Right cardiac atrium (tissue), 5 donors: ENCODE measurements around the gene AOPEP. TPM values are rescaled to one million over a fixed set of nuclear protein-coding genes. Genes with fewer than 3 reads are reported as not detected.
A peak's percentile ranks its signal among the peaks of the same experiment; 100 is the strongest.

Source experiments
- ATAC-seq, 2 donors: fragments of 200-7000 bp; cut with Tn5 transposase; one replicate each; pipeline versions ENCODE4 v1.8.0 to v1.9.1; 2020; ENCODE audit warnings: moderate library complexity in 2 of 2, mild to moderate bottlenecking in 1 of 2
- DNase-seq, 3 donors: peaks; one replicate each; pipeline ENCODE4 v3.0.0-alpha.2; 2020
- H3K27ac ChIP-seq: one replicate; pipeline ENCODE4 v1.5.1; 2013; ENCODE audit warnings: mild to moderate bottlenecking, low read length, control low read depth, moderate library complexity
- H3K27me3 ChIP-seq: one replicate; pipeline ENCODE4 v1.6.1; 2013; ENCODE audit not compliant: control insufficient read depth, insufficient read depth
- H3K4me1 ChIP-seq: one replicate; pipeline ENCODE4 v1.6.1; 2013; ENCODE audit warnings: low read length; ENCODE audit not compliant: control insufficient read depth, insufficient read depth
- H3K4me3 ChIP-seq: one replicate; pipeline ENCODE4 v1.5.1; 2013; ENCODE audit warnings: low read length, control low read depth
- H3K9me3 ChIP-seq: one replicate; pipeline ENCODE4 v1.6.1; 2013; ENCODE audit warnings: low read length; ENCODE audit not compliant: control insufficient read depth
- WGBS: extraction: QIAGEN DNeasy Blood & Tissue Kit; methylation state at CpG from one replicate; pipeline ENCODE4 v1.1.7; 2013; 5-methylcytosine and 5-hydroxymethylcytosine counted together
- intact Hi-C, 4 donors: fragments of 100-400 bp; cut with DNase I; formaldehyde crosslinking; loops; one replicate each; pipeline versions ENCODE4 v1.11.0 to v1.14.0; 2022 to 2023
- polyA plus RNA-seq: library from polyadenylated mRNA; stranded (reverse); fragments of 200-250 nt; gene quantifications from one replicate; pipeline ENCODE4 v1.2.3, GENCODE V29; 2013
- total RNA-seq, 4 donors: library from RNA; stranded (reverse); fragmentation: NEBNext Ultra II Directional; extraction: Animal tissue kit (Norgen Biotek cat#: 25700); gene quantifications; one replicate each; pipeline ENCODE4 v1.2.1, GENCODE V29; 2021
- donor health status: healthy with polysubstance abuse.
- donor health status: DM: no; HTN: yes; CAD: no.
- donor health status: DM: no; HTN: no; CAD: no.
- donor health status: DM: no; HTN: yes; CAD: no; lungs with severe emphysema.
- donor health status: DM: yes; HTN: yes; CAD: no.

AOPEP gene
- total and polyA plus RNA-seq, 5 donors = 124 to 170 (median 154) TPM

DNA sequence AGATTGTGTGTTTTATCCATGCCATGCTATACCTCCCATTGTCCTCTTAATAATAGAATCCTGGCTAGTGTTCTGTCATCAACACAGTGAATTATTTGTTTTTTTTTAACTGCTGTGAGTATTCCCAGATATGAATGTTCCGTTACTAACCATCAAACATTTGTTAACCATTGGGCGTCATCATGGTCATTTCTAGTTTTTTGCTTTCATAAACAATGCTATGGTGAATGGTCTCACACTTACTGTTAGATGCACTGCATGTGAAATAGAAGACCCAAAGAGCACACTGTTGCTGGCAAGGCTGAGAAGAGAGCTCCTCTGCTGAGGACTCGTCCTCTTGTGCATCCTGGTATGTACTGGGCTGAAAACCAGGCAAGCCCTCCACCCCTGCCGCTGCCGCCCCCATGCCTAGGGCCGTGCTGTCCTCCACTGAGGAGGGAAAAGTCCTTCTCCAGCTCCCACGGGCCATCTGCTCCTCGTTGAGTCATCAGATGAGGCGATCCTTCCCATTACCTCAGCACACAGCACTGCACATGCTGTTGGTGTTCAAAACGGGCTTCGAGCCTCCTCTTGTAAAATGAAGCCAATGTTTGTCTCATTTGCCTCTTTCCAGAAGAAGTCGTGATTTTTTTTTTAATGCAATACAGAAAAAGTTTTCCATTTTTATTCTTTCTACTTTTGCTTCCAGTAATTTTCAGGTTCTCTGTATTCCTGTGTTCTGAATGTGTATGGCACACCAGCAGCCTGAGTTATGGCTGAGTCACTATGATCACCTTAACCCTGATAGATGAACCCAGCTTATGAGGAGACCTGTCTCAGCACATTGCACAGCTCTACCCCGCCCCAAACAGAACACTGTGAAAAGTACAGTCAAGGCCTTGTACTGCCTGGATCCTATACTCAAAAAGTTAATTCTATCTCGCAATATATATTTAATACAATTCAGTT lies 219.0 kb downstream of the AOPEP start:
- Histone ChIP-seq H3K4me1 (peaks cover 9% of the 10 kb centered on the region), H3K9me3 (no peaks in the 10 kb centered on the region), H3K27me3 (no peaks in the 10 kb centered on the region), H3K27ac (no peak overlapping the region), H3K4me3 (no peak overlapping the region)
- ATAC-seq (peak; percentile 81 to 82), DNase-seq (peak; percentile 65 to 71 (median 66))
- 63% methylated on average over 14 of the region's 14 CpGs for WGBS
- intact Hi-C loops = no loop called here

DNA sequence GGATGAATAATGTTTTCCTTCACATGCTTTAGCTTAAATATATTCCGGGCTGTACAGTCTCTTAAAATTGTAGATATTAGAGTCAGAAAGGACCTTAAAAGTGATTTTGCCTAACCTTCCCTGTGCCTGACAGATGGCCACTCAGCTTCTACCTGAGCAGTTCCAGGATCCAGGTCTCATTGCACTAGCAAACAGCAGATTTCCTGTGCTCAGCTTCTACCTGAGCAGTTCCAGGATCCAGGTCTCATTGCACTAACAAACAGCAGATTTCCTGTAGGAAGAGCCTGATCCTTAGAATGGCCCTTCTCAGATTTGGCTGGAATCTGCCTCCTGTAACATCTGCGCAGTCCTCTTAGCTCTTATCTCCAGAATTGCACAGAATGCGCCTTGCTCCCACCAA lies 219.8 kb downstream of the AOPEP start:
- Histone ChIP-seq H3K4me1 (peaks cover 8% of the 10 kb centered on the region), H3K9me3 (no peaks in the 10 kb centered on the region), H3K4me3 (no peak overlapping the region), H3K27ac (no peak overlapping the region), H3K27me3 (no peaks in the 10 kb centered on the region)
- intact Hi-C loops = no loop called here
- WGBS = 87% methylated on average over 3 of the region's 3 CpGs
- DNase-seq (no peak), ATAC-seq (no peak)

DNA sequence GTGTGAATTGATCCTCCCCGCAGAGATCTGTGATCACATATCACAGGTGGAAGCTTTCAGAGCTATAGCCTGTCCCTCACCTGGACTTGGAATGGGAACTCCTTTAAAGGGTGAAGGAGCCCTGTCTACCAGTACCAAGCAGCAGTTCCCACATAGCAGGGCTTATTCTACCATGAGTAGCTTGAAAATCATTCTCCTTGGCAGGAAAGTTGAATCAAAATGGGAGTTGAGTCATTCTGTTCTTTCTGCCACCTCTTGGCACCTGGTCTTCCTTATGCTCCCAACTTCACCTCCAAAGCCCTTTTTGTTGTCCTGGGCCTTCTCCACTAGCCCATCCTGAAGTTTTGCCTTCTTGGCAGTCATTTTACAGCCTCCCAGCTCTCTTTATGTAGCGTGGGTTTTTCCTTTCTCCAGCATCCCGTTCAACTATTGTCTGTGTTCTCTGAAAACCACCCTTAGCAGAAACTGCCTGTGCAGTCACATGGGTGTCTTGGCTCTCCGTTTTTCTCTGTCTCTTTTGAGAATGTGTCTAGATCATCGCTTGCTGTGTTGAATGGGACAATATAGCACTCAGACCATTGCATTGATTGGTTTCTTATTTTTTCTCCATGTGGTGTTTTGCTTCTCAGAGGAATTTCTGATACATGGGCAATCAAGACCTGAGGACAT lies 222.2 kb downstream of the AOPEP start:
- ATAC-seq (no peak), DNase-seq (no peak)
- Histone ChIP-seq H3K27ac (no peak overlapping the region), H3K4me1 (peaks cover 16% of the 10 kb centered on the region), H3K27me3 (no peaks in the 10 kb centered on the region), H3K4me3 (no peak overlapping the region), H3K9me3 (no peaks in the 10 kb centered on the region)
- intact Hi-C loops = no loop called here
- WGBS = 59% methylated on average over 5 of the region's 5 CpGs

DNA sequence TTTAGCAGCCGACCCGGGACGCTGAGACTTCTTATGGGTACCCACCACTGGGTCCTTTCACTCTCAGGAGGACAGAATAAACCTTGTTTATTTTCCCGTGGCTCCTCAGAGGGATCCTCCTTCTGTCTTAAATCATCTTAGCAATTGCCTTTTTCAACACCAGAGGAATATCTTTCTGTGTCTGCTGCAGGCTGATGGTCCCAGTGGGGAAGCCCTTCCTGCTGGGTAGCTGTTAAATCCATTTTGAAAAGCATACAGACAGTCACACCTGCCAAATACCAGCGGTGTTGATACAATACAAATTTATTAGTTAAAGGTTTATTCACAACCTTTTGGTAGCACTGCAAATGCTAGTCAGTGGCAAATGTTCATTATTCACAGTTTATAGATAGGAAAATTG lies 222.9 kb downstream of the AOPEP start:
- no peaks in the 10 kb centered on the region for H3K27me3 ChIP-seq
- no peak for DNase-seq
- peaks cover 16% of the 10 kb centered on the region for H3K4me1 ChIP-seq
- WGBS = 46% methylated on average over 5 of the region's 5 CpGs
- intact Hi-C loops = no loop called here
- no peak overlapping the region for H3K27ac ChIP-seq
- H3K9me3 ChIP-seq = no peaks in the 10 kb centered on the region
- ATAC-seq = no peak
- no peak overlapping the region for H3K4me3 ChIP-seq

DNA sequence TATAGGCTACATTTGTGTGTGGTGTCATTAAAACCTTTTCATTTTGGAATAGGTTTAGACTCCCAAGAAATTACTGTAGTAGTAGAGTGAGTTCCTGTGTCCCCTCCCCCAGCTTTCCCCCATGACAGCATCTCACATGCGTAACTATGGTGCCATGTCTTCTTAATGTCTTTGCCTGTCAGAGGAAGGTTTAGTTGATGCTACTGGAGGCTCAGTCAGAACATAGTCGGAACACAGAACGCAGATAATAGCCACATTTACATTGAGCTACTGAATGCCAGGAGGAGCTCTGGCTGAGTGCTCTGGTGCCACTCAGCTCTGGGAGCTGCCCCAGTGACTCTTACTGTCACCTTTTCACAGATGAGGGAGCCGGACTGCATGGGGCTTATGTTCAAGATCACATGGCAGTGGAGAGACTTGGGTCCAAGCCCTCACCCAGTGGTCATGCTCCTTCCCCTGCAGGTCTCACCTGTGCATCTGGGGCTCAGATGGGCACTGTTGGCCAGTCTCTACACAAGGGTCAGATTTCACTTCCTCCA lies 223.6 kb downstream of the AOPEP start:
- intact Hi-C loops = no loop called here
- no peaks in the 10 kb centered on the region for H3K9me3 ChIP-seq
- H3K4me1 ChIP-seq = peaks cover 16% of the 10 kb centered on the region
- H3K4me3 ChIP-seq = no peak overlapping the region
- no peaks in the 10 kb centered on the region for H3K27me3 ChIP-seq
- WGBS = 77% methylated on average over 4 of the region's 4 CpGs
- DNase-seq (no peak), ATAC-seq (no peak)
- peak overlapping the region; percentile 41 for H3K27ac ChIP-seq

DNA sequence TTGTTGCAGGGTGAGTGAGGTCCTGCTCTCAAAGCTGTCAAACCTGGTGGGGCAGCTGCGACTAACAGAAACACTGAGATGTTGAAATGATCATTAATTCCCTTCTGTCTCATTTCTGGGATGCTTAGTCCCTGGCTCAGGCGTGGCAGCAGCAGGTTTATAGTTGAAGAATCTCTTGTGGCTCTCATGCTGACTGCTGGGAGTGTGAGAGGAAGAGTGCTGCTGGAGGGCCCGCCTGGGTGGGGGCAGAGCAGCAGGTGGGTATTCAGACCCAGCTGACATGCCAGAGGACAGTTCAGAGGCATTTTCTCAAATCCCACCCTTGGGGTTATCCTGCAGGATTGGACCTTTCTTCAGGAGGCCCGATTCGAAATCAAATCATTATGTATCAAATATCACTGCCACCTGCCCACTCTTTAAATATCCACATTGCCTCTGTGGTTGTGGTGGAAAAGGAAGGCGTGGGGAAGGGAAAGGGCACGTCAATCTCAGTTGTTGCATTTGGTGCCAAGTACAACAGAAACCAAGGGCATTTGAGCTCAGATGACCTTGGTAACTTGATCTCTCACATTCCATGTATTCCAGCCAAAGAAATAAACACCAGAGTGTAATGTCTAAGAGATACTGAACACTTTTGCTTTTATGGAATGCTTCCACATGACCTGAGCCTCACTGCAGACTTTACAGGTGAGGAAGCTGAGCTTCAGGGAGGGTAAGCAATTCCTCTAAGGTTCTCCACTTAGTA lies 224.3 kb downstream of the AOPEP start:
- Histone ChIP-seq H3K9me3 (no peaks in the 10 kb centered on the region), H3K4me3 (no peak overlapping the region), H3K27ac (peak overlapping the region; percentile 75), H3K27me3 (no peaks in the 10 kb centered on the region), H3K4me1 (peaks cover 16% of the 10 kb centered on the region)
- intact Hi-C loops = no loop called here
- DNase-seq (no peak), ATAC-seq (peak; percentile 49 to 55)
- 55% methylated on average over 7 of the region's 7 CpGs for WGBS

DNA sequence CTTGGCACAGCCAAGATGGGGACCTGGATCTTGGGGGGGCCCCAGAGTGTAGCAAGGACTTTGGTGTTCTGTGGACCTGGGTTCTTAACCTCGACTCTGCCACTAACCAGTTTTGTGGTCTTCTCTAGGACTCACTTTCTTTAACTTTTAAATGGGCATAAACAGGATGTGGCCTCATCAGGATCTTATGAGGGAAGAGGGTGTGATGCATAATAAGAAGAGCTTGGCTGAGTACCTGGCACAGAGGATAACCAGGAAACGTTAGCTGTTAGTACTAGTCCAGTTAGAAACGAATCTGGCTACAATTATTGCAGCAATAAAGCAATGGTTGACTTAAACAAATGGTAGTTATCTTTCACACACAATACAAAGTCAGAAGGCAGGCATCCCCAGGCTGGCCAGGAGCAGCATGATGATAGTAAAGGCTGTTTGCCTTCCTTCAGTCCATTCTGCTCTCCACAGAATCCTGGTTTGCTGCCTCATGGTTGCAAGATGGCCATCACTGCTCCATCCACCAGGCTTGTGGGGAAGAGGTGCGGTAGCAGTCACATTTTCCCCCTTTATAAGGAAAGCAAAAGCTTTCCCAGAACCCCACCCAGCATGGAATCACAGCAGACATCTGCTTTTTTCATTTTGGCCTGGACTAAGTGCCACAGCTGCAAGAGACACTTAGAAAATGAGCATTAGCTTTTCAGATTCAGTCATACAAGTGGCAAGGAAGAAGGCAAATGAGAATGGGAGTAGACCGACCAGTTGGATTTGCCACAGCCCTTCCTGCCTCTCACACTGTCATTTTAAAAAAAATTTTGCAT lies 225.0 kb downstream of the AOPEP start:
- H3K27ac ChIP-seq = peak overlapping the region; percentile 75
- WGBS = 61% methylated on average over 5 of the region's 5 CpGs
- H3K9me3 ChIP-seq = no peaks in the 10 kb centered on the region
- H3K4me1 ChIP-seq = peaks cover 16% of the 10 kb centered on the region
- H3K27me3 ChIP-seq = no peaks in the 10 kb centered on the region
- intact Hi-C loops = no loop called here
- no peak overlapping the region for H3K4me3 ChIP-seq
- ATAC-seq = peak in 1 of 2 donors; percentile 3
- no peak for DNase-seq

DNA sequence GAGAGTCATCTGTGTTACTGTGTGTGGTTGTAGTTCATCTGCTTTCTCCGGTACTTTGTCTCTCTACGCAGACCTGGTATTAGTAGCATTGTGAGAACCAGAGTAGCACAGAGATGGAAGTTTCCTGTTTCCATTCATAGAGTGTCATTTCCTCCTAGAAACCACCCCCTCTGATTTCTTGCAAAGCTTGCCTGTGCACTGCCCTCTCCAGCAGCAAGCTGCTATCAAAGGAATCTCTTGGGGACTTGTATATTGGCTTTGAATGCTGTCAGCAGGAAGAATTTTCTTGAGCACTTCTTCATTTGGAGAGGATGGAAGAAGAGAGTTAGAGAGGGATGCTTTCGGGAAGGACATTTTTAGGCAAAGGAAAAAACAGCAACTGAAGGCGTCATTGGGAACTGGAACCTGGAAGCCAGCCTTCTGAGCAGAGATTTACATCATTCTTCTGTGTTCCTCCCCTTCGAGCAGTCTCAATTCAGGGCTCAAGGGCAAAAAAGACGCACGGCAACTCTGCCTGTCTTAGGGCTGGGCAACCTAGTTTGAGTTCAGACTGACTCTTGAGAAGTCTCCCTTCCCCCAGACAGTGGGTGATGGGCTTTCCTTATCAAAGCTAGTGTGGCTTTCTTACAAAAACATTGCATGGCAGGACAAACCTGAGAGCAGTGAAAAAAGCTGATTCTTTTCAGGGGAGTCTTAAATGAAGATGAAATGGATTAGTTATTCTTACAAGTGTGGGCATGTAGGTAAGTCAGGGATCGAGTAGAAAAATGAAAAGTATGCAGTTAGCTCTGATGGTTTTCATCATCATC lies 226.3 kb downstream of the AOPEP start:
- WGBS = 32% methylated on average over 8 of the region's 8 CpGs
- ATAC-seq (peak; percentile 70 to 90), DNase-seq (no peak)
- intact Hi-C loops = no loop called here
- Histone ChIP-seq H3K4me1 (peaks cover 16% of the 10 kb centered on the region), H3K27me3 (no peaks in the 10 kb centered on the region), H3K27ac (peak overlapping the region; percentile 72), H3K4me3 (no peak overlapping the region), H3K9me3 (no peaks in the 10 kb centered on the region)

DNA sequence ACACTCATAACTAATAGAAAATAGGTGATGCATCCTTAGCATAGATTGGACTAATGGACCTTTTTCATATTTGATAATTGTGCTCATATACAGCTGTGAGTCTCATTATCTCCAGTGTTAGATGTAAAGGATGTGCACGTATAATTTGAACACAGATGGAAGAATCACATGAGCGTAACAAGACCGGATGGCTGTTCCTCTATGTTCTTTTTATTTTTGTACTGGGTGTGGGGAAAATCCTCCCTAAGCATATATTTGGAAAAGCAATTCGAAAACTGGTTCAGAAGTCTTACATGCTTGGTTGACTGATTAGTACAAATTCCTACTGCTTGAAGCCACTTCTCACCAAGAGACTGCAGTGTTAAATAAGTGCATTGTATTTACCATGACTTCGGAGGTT lies 230.2 kb downstream of the AOPEP start:
- no peaks in the 10 kb centered on the region for H3K27me3 ChIP-seq
- H3K4me1 ChIP-seq = peaks cover 7% of the 10 kb centered on the region
- ATAC-seq = no peak
- intact Hi-C loops = no loop called here
- H3K4me3 ChIP-seq = no peak overlapping the region
- no peaks in the 10 kb centered on the region for H3K9me3 ChIP-seq
- H3K27ac ChIP-seq = no peak overlapping the region
- WGBS = 88% methylated on average over 5 of the region's 5 CpGs
- DNase-seq = no peak

DNA sequence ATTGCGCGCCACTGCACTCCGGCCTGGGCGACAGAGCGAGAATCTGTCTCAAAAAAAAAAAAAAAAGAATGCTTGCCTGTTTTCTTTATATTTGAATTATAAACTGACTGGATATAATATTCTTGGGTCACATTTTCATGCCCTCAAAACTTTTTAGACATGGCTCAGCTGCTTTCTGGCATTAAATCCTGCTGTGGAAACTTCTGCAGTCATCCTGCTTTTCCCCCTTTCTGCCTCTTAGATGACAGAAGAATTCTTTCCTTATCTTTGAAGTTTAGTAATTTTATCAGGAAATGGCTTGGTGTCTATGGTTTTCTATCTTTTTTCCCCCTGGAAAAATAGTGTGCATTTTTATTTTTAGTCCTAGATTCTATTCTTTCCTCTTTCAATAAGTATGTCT lies 234.5 kb downstream of the AOPEP start:
- intact Hi-C loops = no loop called here

More for the DNA sequence above, 234.5 kb downstream of the AOPEP start:
- 93% methylated on average over 5 of the region's 5 CpGs for WGBS
- no peaks in the 10 kb centered on the region for H3K4me1 ChIP-seq
- H3K27me3 ChIP-seq = no peaks in the 10 kb centered on the region
- H3K27ac ChIP-seq = no peak overlapping the region
- no peak for DNase-seq
- H3K9me3 ChIP-seq = no peaks in the 10 kb centered on the region
- ATAC-seq = no peak
- H3K4me3 ChIP-seq = no peak overlapping the region
